H1 (cell line): ENCODE results near the gene RAB3GAP2. TPM values are rescaled to one million over a fixed set of nuclear protein-coding genes. Genes with fewer than 3 reads are reported as not detected.

Source experiments
- CTCF ChIA-PET: fragments of 300-600 bp; sonication (Branson Sonifier 250); formaldehyde crosslinking; loops from one replicate; lab custom pipeline; 2021; ENCODE audit not compliant: partially characterized antibody; lab: Charles Lee
- POLR2A ChIA-PET: fragments of 300-600 bp; sonication (Branson Sonifier 250); formaldehyde crosslinking; loops from one replicate; lab custom pipeline; 2021; ENCODE audit warnings: inconsistent platforms; ENCODE audit not compliant: partially characterized antibody; lab: Charles Lee
- DNase-seq, 2 experiments: peaks; one replicate each; pipeline versions ENCODE4 v3.0.0 to v3.0.0-alpha.2; 2010 to 2022; ENCODE audit warnings: low spot score in 2 of 2, low read depth in 1 of 2, mixed read lengths in 1 of 2
- FAIRE-seq: peaks from 2 replicates; lab custom pipeline; 2011; peaks lifted over from hg19 to GRCh38; lab: Jason Lieb, UNC
- H2AFZ ChIP-seq: 2 replicates; pipeline ENCODE4 v1.8.1; 2012; ENCODE audit warnings: low read length, inconsistent platforms
- H2AK5ac ChIP-seq: 2 replicates; pipeline ENCODE4 v1.6.1; 2013; ENCODE audit warnings: low read depth, low read length
- H2BK120ac ChIP-seq: replicated peaks from 2 replicates; pipeline ENCODE3; 2013; ENCODE audit warnings: low read depth, low read length, inconsistent platforms
- H2BK12ac ChIP-seq: 2 replicates; pipeline ENCODE4 v1.6.1; 2013; ENCODE audit warnings: low read depth, low read length
- H2BK15ac ChIP-seq: 2 replicates; pipeline ENCODE4 v1.6.1; 2013; ENCODE audit warnings: low read length
- H2BK20ac ChIP-seq: 2 replicates; pipeline ENCODE4 v1.6.1; 2013; ENCODE audit warnings: low read length
- H2BK5ac ChIP-seq: 2 replicates; pipeline ENCODE4 v1.6.1; 2013; ENCODE audit warnings: low read depth, low read length
- H3K14ac ChIP-seq: 2 replicates; pipeline ENCODE4 v1.6.1; 2013; ENCODE audit warnings: inconsistent platforms; ENCODE audit not compliant: insufficient read length
- H3K18ac ChIP-seq: 2 replicates; pipeline ENCODE4 v1.6.1; 2013; ENCODE audit warnings: low read length; ENCODE audit errors: extremely low read depth
- H3K23ac ChIP-seq: 2 replicates; pipeline ENCODE4 v1.6.1; 2013; ENCODE audit warnings: inconsistent platforms; ENCODE audit not compliant: insufficient read length
- H3K23me2 ChIP-seq: 2 replicates; pipeline ENCODE4 v1.6.1; 2013; ENCODE audit warnings: low read depth, low read length
- H3K27ac ChIP-seq: 2 replicates; pipeline ENCODE4 v1.6.1; 2011; ENCODE audit warnings: low read depth, low read length, inconsistent platforms
- H3K27me3 ChIP-seq, 4 experiments: replicated peaks in 1 of 4; 1 replicate in 1 of 4; 2 replicates in 3 of 4; pipeline versions ENCODE4 v1.6.1 to v1.8.1; 2011 to 2013; ENCODE audit warnings: low read length in 3 of 4, mild to moderate bottlenecking in 3 of 4, inconsistent platforms in 2 of 4, mixed read lengths in 2 of 4, moderate library complexity in 1 of 4; ENCODE audit not compliant: control insufficient read depth in 3 of 4, insufficient read depth in 3 of 4; ENCODE audit errors: extremely low read depth in 1 of 4
- H3K36me3 ChIP-seq, 4 experiments: 2 replicates each; pipeline versions ENCODE4 v1.6.1 to v1.8.1; 2011 to 2013; ENCODE audit warnings: mild to moderate bottlenecking in 4 of 4, low read length in 3 of 4, moderate library complexity in 2 of 4, control low read depth in 1 of 4, inconsistent platforms in 1 of 4; ENCODE audit not compliant: insufficient read depth in 4 of 4, control insufficient read depth in 2 of 4
- H3K4ac ChIP-seq: replicated peaks from 2 replicates; pipeline ENCODE3; 2013; ENCODE audit warnings: low read length, low read depth, mixed read lengths, inconsistent platforms; ENCODE audit not compliant: insufficient read length
- H3K4me1 ChIP-seq, 4 experiments: replicated peaks in 1 of 4; 1 replicate in 1 of 4; 2 replicates in 3 of 4; pipeline versions ENCODE4 v1.6.1 to v1.8.1; 2011 to 2013; ENCODE audit warnings: low read length in 3 of 4, inconsistent platforms in 2 of 4, mixed read lengths in 1 of 4; ENCODE audit not compliant: insufficient read depth in 4 of 4, control insufficient read depth in 3 of 4
- H3K4me2 ChIP-seq, 2 experiments: 2 replicates each; pipeline versions ENCODE4 v1.6.1 to v1.8.1; 2011 to 2013; ENCODE audit warnings: low read depth in 2 of 2, low read length in 2 of 2, control low read depth in 1 of 2, inconsistent platforms in 1 of 2, mild to moderate bottlenecking in 1 of 2; ENCODE audit not compliant: insufficient read depth in 1 of 2
- H3K4me3 ChIP-seq, 4 experiments: fragments of 200-600, 300-600 bp in 1 of 4; sonication (generic), shearing (Covaris generic), sonication (Bioruptor Twin) in 1 of 4; 2 replicates each; pipeline versions ENCODE4 v1.5.1 to v1.8.1; 2011 to 2016; ENCODE audit warnings: low read length in 4 of 4, low read depth in 3 of 4, control low read depth in 2 of 4, inconsistent platforms in 2 of 4, mild to moderate bottlenecking in 2 of 4, mixed read lengths in 1 of 4, moderate library complexity in 1 of 4; ENCODE audit not compliant: insufficient read depth in 2 of 4; ENCODE audit errors: extremely low read depth in 1 of 4
- H3K56ac ChIP-seq: replicated peaks from 2 replicates; pipeline ENCODE3; 2013; ENCODE audit warnings: low read depth, mild to moderate bottlenecking, mixed read lengths, low read length, inconsistent platforms; ENCODE audit not compliant: insufficient read length
- H3K79me1 ChIP-seq: 2 replicates; pipeline ENCODE4 v1.6.1; 2013; ENCODE audit warnings: low read depth, low read length, control low read depth
- H3K79me2 ChIP-seq, 2 experiments: 2 replicates each; pipeline versions ENCODE4 v1.6.1 to v1.8.1; 2012 to 2013; ENCODE audit warnings: low read length in 2 of 2, mild to moderate bottlenecking in 2 of 2, inconsistent platforms in 1 of 2; ENCODE audit not compliant: insufficient read depth in 2 of 2, control insufficient read depth in 1 of 2
- H3K9ac ChIP-seq, 4 experiments: replicated peaks in 1 of 4; 1 replicate in 1 of 4; 2 replicates in 3 of 4; pipeline versions ENCODE4 v1.6.1 to v1.8.1; 2011 to 2013; ENCODE audit warnings: low read depth in 3 of 4, low read length in 3 of 4, control low read depth in 2 of 4, mild to moderate bottlenecking in 2 of 4, moderate library complexity in 2 of 4, inconsistent platforms in 1 of 4; ENCODE audit errors: extremely low read depth in 1 of 4
- H3K9me3 ChIP-seq, 2 experiments: 2 replicates each; pipeline versions ENCODE4 v1.6.1 to v1.8.1; 2012 to 2013; ENCODE audit warnings: mild to moderate bottlenecking in 2 of 2, moderate library complexity in 2 of 2, control low read depth in 1 of 2, inconsistent platforms in 1 of 2, low read depth in 1 of 2, low read length in 1 of 2, mixed read lengths in 1 of 2; ENCODE audit not compliant: insufficient read depth in 2 of 2
- H4K20me1 ChIP-seq, 2 experiments: replicated peaks in 1 of 2; 2 replicates each; pipeline versions ENCODE3 to v1.8.1; 2011 to 2013; ENCODE audit warnings: inconsistent platforms in 2 of 2, low read length in 2 of 2, mild to moderate bottlenecking in 1 of 2; ENCODE audit not compliant: insufficient read depth in 2 of 2, control insufficient read depth in 1 of 2
- H4K5ac ChIP-seq: 2 replicates; pipeline ENCODE4 v1.6.1; 2013; ENCODE audit warnings: low read length, low read depth, mixed read lengths, inconsistent platforms; ENCODE audit not compliant: insufficient read length
- H4K8ac ChIP-seq: 2 replicates; pipeline ENCODE4 v1.8.0; 2013; ENCODE audit warnings: mild to moderate bottlenecking, moderate library complexity, low read length, inconsistent platforms; ENCODE audit not compliant: insufficient read depth; ENCODE audit errors: extremely low read depth
- H4K91ac ChIP-seq: replicated peaks from 2 replicates; pipeline ENCODE3; 2013; ENCODE audit warnings: low read length, mixed read lengths, inconsistent platforms; ENCODE audit not compliant: insufficient read length
- CBX8 ChIP-seq: fragments of 300-800, 300-1000 bp; sonication (generic); IDR thresholded peaks from 2 replicates; pipeline ENCODE4 v1.7.1; 2016; ENCODE audit warnings: low read depth, low read length, borderline replicate concordance
- EP300 ChIP-seq, 2 experiments: IDR thresholded peaks; 1 replicate in 1 of 2; 2 replicates in 1 of 2; pipeline ENCODE4 v1.6.1; 2011 to 2012; ENCODE audit warnings: low read depth in 2 of 2, low read length in 2 of 2, mild to moderate bottlenecking in 2 of 2, borderline replicate concordance in 1 of 2, inconsistent platforms in 1 of 2, moderate library complexity in 1 of 2
- HDAC2 ChIP-seq, 2 experiments: fragments of 300-600 bp in 1 of 2; sonication (generic) in 1 of 2; IDR thresholded peaks; 2 replicates each; pipeline ENCODE4 v1.6.1; 2011 to 2012; ENCODE audit warnings: low read depth in 2 of 2, low read length in 2 of 2, mild to moderate bottlenecking in 2 of 2, moderate library complexity in 2 of 2, borderline replicate concordance in 1 of 2, inconsistent platforms in 1 of 2
- POLR2A ChIP-seq, 2 experiments: IDR thresholded peaks; 1 replicate in 1 of 2; 2 replicates in 1 of 2; pipeline ENCODE4 v1.6.1; 2011; ENCODE audit warnings: low read depth in 2 of 2, low read length in 2 of 2, mild to moderate bottlenecking in 2 of 2; ENCODE audit errors: control extremely low read depth in 1 of 2
- RXRA ChIP-seq: IDR thresholded peaks from 2 replicates; pipeline ENCODE4 v1.6.1; 2011; ENCODE audit warnings: low read depth, mild to moderate bottlenecking, low read length, moderate library complexity; ENCODE audit not compliant: insufficient read depth
- SIX5 ChIP-seq: IDR thresholded peaks from 2 replicates; pipeline ENCODE4 v1.6.1; 2011; ENCODE audit warnings: mild to moderate bottlenecking, low read depth, low read length
- SRF ChIP-seq: IDR thresholded peaks from 2 replicates; pipeline ENCODE4 v1.6.1; 2011; ENCODE audit warnings: mild to moderate bottlenecking, low read depth, low read length, moderate library complexity
- TAF7 ChIP-seq: optimal IDR thresholded peaks from 2 replicates; pipeline ENCODE3; 2011; ENCODE audit warnings: low read depth, mild to moderate bottlenecking, inconsistent platforms, low read length, moderate library complexity, borderline replicate concordance
- polyA plus RNA-seq, 7 experiments: library from polyadenylated mRNA; depleted of rRNA in 3 of 7; stranded (reverse) in 5 of 7; unstranded in 2 of 7; fragments of >200 nt in 5 of 7; fragments of 200-250 nt in 2 of 7; gene quantifications; 1 replicate in 5 of 7; 2 replicates in 1 of 7; 4 replicates in 1 of 7; pipeline versions ENCODE4 v1.2.1 to v1.2.3, GENCODE V29; 2011 to 2013; ENCODE audit warnings: missing spikeins in 2 of 7, mixed read lengths in 2 of 7
- total RNA-seq: library from RNA; stranded (reverse); fragmentation: NEBNext Ultra II Directional; extraction: Animal tissue kit (Norgen Biotek cat#: 25700); gene quantifications from 2 replicates; pipeline ENCODE4 v1.2.1, GENCODE V29; 2021

RAB3GAP2 gene
- total and polyA plus RNA-seq, 2 of the 8 experiments (the other 6 are each of a cell fraction or from before 2014, with no cell fraction given), result 19.7 to 52.7 TPM

- Histone ChIP-seq H3K4me1 (no peaks in the 10 kb centered on the region; a peak in 1 of 7 replicates), H2BK15ac (no peak overlapping the region), H3K4me3 (no peak overlapping the region), H3K27me3 (no peaks in the 10 kb centered on the region), H3K4me2 (no peak overlapping the region), H2BK20ac (no peak overlapping the region), H3K9me3 (no peaks in the 10 kb centered on the region), H3K36me3 (peaks cover 0 to 25% (median 10%) of the 10 kb centered on the region in 4 experiments; a peak in 3 of 8 replicates), H3K23me2 (no peaks in the 10 kb centered on the region), H3K79me1 (no peaks in the 10 kb centered on the region), H4K8ac (no peak overlapping the region), H3K79me2 (no peaks in the 10 kb centered on the region), H2AK5ac (no peak overlapping the region), H2BK12ac (no peak overlapping the region), H2BK5ac (no peak overlapping the region), H4K5ac (no peak overlapping the region), H3K18ac (no peak overlapping the region), H3K9ac (no peak overlapping the region), H3K27ac (no peak overlapping the region), H3K14ac (no peak overlapping the region), H2BK120ac (no peak overlapping the region), H4K20me1 (peaks cover 0 to 1% of the 10 kb centered on the region in 2 experiments), H4K91ac (no peak overlapping the region), H2AFZ (no peak overlapping the region), H3K23ac (no peak overlapping the region), H3K4ac (no peak overlapping the region), H3K56ac (no peak overlapping the region)
- TF ChIP-seq TAF7 (no peak), SIX5 (no peak), RXRA (no peak), HDAC2 (IDR thresholded peaks at IDR 0.05; ENCODE audit: borderline replicate concordance in 1 of 2, low read depth in 2 of 2, low read length in 2 of 2) (no peak), CBX8 (no peak), EP300 (IDR thresholded peaks at IDR 0.05; ENCODE audit: borderline replicate concordance in 1 of 2, low read depth in 2 of 2, low read length in 2 of 2) (no peak), POLR2A (IDR thresholded peaks at IDR 0.05; ENCODE audit: control extremely low read depth in 1 of 2, low read depth in 2 of 2, low read length in 2 of 2) (no peak), SRF (no peak)
- ChIA-PET CTCF (no interaction called here), POLR2A (no interaction called here)
- FAIRE-seq, result no peak
- DNase-seq, result no peak
Observed at GRCh38 chr1:220129479-220130210, 142.6 kb downstream of the RAB3GAP2 start.
